Panc1 (cell line): ENCODE measurements around the gene C1orf116.

Source experiments
- CTCF ChIP-seq: fragments of 450-650 bp; IDR thresholded peaks from 2 replicates; pipeline ENCODE4 v1.5.1; 2017; ENCODE audit warnings: mild to moderate bottlenecking
- TCF7L2 ChIP-seq: IDR thresholded peaks from 2 replicates; pipeline ENCODE4 v1.6.1; 2011; ENCODE audit warnings: mild to moderate bottlenecking, low read depth, low read length, inconsistent platforms

GRCh38 chr1:207060596-207060995, 28.0 kb upstream of the C1orf116 start:
- TF ChIP-seq CTCF (no peak), TCF7L2 (no peak)
